IgD-negative memory B cell (primary cell): ENCODE results near the gene ELMOD3. TPM values are rescaled to one million over a fixed set of nuclear protein-coding genes. Genes with fewer than 3 reads are reported as not detected.
"Not testable (repeated sequence)": the region's sequence is repeated elsewhere in the genome, so short reads cannot be mapped to it uniquely, and the experiment has no call there.

Experiments
- H3K27ac Mint-ChIP-seq, 3 donors: one replicate each; pipeline ENCODE4 v1.8.0; 2020 to 2022; ENCODE audit warnings: mild to moderate bottlenecking in 3 of 3, mixed read lengths in 3 of 3, moderate library complexity in 1 of 3
- H3K27me3 Mint-ChIP-seq: one replicate; pipeline ENCODE4 v1.8.0; 2021; ENCODE audit warnings: mixed read lengths
- H3K36me3 Mint-ChIP-seq: one replicate; pipeline ENCODE4 v1.8.0; 2020; ENCODE audit warnings: mild to moderate bottlenecking, mixed read lengths
- H3K4me1 Mint-ChIP-seq, 3 donors: one replicate each; pipeline ENCODE4 v1.8.0; 2020 to 2022; ENCODE audit warnings: mixed read lengths in 3 of 3, mild to moderate bottlenecking in 1 of 3
- H3K4me3 Mint-ChIP-seq, 4 donors: one replicate each; pipeline ENCODE4 v1.8.0; 2020 to 2022; ENCODE audit warnings: mild to moderate bottlenecking in 4 of 4, mixed read lengths in 4 of 4, moderate library complexity in 3 of 4
- H3K9me3 Mint-ChIP-seq, 3 donors: one replicate each; pipeline ENCODE4 v1.8.0; 2020 to 2021; ENCODE audit warnings: mixed read lengths in 3 of 3, mild to moderate bottlenecking in 1 of 3
- polyA plus RNA-seq: library from polyadenylated mRNA; unstranded; fragments of 300-500 nt; fragmentation: Illumina TruSeq; gene quantifications from one replicate; pipeline ENCODE4 v1.2.3, GENCODE V29; 2021

The ELMOD3 gene
- polyA plus RNA-seq, 1 donor from 2014 or later, result 16.0 TPM

DNA sequence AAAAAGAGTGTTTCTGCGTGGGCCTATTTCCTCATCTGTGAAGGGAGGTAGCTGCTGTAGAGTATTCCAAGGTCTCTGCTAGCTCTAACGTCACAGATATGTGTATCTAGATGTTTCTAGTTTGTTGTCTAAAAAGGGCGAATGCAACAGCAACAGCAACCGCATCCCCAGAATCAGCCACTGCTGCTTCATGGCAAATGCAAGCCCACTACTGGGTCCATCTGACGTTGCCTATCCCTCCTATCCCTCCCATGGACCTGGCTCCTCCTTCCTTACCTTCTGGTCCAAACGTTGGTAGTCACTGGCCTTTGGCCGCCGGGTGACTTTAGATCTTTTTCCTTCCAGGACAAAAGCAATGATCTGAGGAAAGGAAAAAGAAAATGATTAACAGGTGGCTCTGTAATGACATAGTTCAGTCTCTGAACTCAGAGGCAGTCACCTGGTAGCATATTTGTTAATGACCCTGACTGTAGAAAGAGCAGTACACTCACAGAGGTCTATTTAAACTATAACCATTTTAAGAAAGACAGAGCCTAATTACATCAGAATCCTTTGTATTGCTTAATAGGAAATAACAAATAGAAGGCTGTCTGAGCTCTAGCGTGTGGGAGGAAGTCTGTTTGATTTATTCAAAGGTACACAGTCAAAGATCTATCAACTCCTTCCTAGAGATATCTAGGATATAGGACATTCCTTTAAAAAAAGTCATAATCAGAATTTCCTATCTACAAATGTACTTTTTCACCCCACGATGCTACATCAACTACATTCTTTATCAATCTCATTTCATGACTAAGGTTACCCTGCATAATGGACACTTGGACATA is 29.7 kb upstream of the ELMOD3 start:
- Mint-ChIP-seq H3K4me3 (peak overlapping the region; percentile 93 to 99 (median 98)), H3K27ac (peak overlapping the region; percentile 67 to 99 (median 95)), H3K4me1 (peaks cover 44 to 52% (median 47%) of the 10 kb centered on the region in 3 donors), H3K27me3 (no peaks in the 10 kb centered on the region), H3K36me3 (peaks cover 9% of the 10 kb centered on the region), H3K9me3 (no peaks in the 10 kb centered on the region)

GRCh38 chr2:85325466-85325811 is 29.1 kb upstream of the ELMOD3 start:
- Mint-ChIP-seq H3K27ac (peak overlapping the region; percentile 67 to 99 (median 95)), H3K4me3 (peak overlapping the region; percentile 93 to 99 (median 98)), H3K9me3 (no peaks in the 10 kb centered on the region), H3K36me3 (peaks cover 9% of the 10 kb centered on the region), H3K4me1 (peaks cover 41 to 51% (median 42%) of the 10 kb centered on the region in 3 donors), H3K27me3 (no peaks in the 10 kb centered on the region)

DNA sequence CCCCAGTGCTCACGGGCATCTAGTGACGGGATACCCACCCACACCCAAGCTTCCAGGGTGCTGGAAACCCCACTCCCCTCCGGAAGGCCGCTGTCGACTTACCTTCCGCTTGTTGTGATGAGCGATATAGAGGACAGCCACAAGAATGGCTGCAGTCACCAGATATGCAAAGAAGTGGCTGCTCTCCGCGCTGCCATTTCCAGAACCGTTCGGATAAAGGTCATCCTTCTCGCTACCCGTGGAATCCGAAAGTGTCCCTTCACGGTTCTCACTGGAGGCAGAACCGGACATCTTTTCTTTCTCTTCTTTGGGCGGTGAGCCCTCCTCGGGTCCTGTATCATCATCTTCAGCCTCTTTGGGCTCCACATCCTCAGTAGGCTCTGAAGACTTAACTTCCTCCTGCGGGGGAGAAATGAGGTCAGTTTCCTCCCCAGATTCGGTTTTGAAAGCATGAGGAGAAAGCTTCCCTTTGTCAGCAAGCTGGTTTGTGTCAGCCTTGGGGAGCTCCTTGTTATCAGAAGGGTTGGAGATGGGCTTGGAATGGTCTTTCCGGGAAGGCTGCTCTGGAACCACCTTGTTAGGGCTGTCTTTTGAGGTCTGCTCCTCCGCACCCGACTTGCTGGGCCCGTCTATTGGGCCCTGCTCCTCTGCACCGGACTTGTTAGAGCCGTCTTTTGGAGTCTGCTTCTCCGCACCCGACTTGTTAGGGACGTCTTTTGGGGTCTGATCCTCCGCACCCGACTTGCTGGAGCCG is 28.0 kb upstream of the ELMOD3 start:
- no peaks in the 10 kb centered on the region for H3K27me3 Mint-ChIP-seq
- no peaks in the 10 kb centered on the region for H3K9me3 Mint-ChIP-seq
- peaks cover 11% of the 10 kb centered on the region for H3K36me3 Mint-ChIP-seq
- H3K4me1 Mint-ChIP-seq, result peaks cover 38 to 48% (median 43%) of the 10 kb centered on the region in 3 donors
- peak overlapping the region; percentile 93 to 99 (median 98) for H3K4me3 Mint-ChIP-seq
- peak overlapping the region; percentile 95 to 100 (median 99) for H3K27ac Mint-ChIP-seq

DNA sequence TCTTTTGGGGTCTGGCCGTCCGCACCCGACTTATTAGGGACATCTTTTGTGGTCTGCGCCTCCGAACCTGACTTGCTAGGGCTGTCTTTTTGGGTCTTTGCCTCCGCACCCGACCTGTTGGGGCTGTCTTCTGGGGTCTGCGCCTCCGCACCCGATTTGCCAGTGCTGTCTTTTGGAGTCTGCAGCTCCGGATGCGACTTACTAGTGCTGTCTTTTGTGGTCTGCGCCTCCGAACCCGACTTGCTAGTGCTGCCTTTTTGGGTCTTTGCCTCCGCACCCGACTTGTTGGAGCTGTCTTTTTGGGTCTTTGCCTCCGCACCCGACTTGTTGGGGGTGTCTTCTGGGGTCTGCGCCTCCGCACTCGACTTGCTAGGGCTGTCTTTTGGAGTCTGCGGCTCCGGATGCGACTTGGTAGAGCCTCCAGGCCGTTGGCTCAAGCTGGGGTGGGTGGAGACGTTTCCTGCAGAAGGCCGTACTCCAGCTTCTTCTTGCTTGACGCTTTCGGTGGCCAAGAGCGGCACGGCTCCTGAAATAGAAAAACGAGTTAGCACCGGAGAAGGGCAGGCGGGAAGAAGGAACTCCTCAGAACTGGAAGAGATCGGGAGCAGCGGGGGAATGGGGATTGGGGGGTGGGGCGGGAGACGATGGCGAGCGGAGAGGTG is 27.3 kb upstream of the ELMOD3 start:
- peak overlapping the region; percentile 95 to 100 (median 99) for H3K27ac Mint-ChIP-seq
- H3K4me3 Mint-ChIP-seq, result peak overlapping the region; percentile 93 to 99 (median 98)
- peaks cover 11% of the 10 kb centered on the region for H3K36me3 Mint-ChIP-seq
- no peaks in the 10 kb centered on the region for H3K27me3 Mint-ChIP-seq
- H3K4me1 Mint-ChIP-seq, result peaks cover 36 to 42% (median 38%) of the 10 kb centered on the region in 3 donors
- no peaks in the 10 kb centered on the region for H3K9me3 Mint-ChIP-seq

DNA sequence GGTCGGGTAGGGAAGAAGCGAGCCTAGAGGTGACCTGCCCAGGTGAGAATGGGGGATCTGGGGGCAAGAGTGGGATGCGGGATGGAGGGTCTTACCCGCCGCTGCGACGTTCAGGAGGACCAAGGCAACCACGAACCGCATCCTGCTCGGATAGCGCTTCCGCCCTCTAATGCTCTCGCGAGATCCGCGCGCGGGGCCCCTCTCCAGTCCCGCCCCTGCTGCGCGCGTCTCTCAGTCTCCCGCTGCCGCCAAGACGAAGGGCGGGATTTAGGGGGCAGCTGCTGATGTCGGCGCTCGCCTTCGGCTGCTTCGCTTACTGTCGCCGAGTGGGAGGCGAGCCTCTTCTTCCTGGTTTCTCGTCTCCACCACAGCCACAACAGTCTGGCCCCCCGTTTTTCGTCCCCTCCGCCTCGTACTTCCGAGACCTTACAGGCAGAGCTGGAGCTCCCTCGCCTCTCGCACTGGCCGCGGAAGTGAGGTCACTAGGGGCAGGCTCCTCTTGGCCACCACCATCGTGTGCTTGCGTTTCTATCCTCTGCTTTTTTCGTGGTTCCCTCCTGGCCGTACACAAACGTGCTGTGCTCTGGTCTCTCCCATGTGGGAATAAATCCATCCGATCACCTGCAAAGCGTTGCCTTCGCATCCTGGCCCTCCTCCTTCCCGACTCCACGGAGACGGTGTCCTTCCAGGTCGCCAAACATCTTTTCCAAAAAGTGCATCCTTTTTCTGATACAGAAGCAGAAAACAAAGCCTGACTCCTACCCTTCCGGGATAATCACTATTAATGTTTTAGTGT is 26.5 kb upstream of the ELMOD3 start, which contains the start of gene TGOLN2:
Gene TGOLN2, minus strand, starts transcription at position 168 of the 796 bp plus-strand sequence. Its CDS starts 27 bp downstream, at position 141.
- Mint-ChIP-seq H3K9me3 (no peaks in the 10 kb centered on the region), H3K36me3 (peaks cover 11% of the 10 kb centered on the region), H3K27ac (peak within 1 kb of the TSS; percentile 95 to 100 (median 99)), H3K4me3 (peak within 1 kb of the TSS; percentile 93 to 99 (median 98)), H3K4me1 (peaks cover 29 to 36% (median 32%) of the 10 kb centered on the region in 3 donors), H3K27me3 (no peaks in the 10 kb centered on the region)

DNA sequence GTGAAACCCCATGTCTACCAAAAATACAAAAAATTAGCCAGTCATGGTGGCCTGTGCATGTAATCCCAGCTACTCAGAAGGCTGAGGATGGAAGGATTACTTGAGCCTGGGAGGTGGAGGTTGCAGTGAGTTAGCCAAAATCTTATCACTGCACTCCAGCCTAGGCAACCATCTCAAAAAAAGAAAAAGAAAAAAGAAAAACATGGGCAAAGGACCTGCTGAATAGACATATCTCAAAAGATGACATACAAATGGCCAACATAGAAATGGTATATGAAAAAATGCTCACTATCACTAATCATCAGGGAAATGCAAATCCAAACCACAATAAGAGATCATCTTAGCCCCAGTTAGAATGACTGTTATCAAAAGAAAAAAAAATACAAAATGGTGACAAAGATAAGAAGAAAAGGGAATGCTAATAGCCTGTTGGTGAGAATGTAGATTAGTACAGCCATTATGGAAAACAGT is 25.4 kb upstream of the ELMOD3 start:
- Mint-ChIP-seq H3K27ac (peak overlapping the region in 2 of 3 donors; percentile 95 to 99), H3K4me3 (peak overlapping the region; percentile 42 to 99 (median 68)), H3K36me3 (peaks cover 11% of the 10 kb centered on the region), H3K4me1 (peaks cover 22 to 32% (median 31%) of the 10 kb centered on the region in 3 donors), H3K9me3 (no peaks in the 10 kb centered on the region), H3K27me3 (no peaks in the 10 kb centered on the region)

DNA sequence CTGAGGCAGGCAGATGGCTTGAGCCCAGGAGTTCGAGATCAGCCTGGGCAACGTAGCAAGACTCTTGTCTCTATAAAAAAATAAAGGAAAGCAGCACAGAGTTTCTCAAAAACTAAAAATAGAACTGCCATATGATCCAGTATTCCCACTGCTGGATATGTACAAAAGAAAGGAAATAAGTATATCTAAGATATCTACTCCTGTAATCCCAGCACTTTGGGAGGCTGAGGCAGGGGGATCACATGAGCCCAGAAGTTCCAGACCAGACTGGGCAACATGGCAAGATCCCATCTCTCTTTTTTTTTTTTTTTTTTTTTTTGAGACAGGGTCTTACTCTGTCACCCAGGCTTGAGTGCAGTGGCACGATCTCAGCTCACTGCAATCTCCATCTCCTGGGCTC is 24.9 kb upstream of the ELMOD3 start:
- H3K9me3 Mint-ChIP-seq, H3K27me3 Mint-ChIP-seq: not testable (repeated sequence)
- H3K27ac Mint-ChIP-seq, result peak overlapping the region in 2 of 3 donors; percentile 95 to 99

DNA sequence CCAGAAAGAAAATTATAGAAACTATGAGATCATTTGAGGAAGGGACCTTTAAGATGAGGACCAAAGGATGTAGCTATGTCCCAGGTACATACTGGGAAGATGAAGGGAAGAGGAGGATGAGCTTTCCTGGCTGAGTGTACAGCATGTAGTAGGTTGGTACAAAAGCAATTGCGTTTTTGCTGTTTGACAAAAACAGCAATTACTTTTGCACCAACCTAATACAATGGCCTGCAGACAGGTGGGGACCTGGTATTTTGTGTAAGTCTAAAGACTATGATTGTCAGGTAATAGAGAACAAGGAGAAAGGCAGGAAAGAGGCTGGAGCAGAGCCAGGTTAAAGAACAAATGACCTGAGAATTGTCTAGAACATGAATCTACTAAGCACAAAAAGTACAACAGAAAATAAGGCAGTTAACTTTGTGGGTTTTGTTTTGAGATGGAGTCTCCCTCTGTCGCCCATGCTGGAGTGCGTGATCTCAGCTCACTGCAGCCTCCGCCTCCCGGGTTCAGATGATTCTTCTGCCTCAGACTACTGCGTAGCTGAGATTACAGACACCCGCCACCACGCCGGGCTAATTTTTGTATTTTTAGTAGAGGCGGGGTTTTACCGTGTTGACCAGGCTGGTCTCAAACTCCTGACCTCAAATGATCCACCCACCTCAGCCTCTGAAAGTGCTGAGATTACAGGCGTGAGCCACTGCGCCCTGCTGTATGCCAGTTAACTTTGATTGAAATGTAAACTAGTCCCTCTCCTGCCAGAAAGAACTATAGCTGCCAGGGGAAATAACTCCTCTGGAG is 23.5 kb upstream of the ELMOD3 start:
- H3K9me3 Mint-ChIP-seq, result no peaks in the 10 kb centered on the region
- peak overlapping the region in 1 of 3 donors; percentile 63 for H3K27ac Mint-ChIP-seq
- H3K4me3 Mint-ChIP-seq, result peak overlapping the region in 3 of 4 donors; percentile 29 to 65 (median 46)
- H3K36me3 Mint-ChIP-seq, result peaks cover 3% of the 10 kb centered on the region
- peaks cover 8 to 20% (median 14%) of the 10 kb centered on the region in 3 donors for H3K4me1 Mint-ChIP-seq
- H3K27me3 Mint-ChIP-seq, result no peaks in the 10 kb centered on the region

More for the DNA sequence above, 24.9 kb upstream of the ELMOD3 start:
- Mint-ChIP-seq H3K4me1 (peaks cover 18 to 31% (median 27%) of the 10 kb centered on the region in 3 donors), H3K4me3 (peak overlapping the region; percentile 21 to 93 (median 43)), H3K36me3 (peaks cover 11% of the 10 kb centered on the region)

GRCh38 chr2:85333877-85334276 is 20.7 kb upstream of the ELMOD3 start:
- not testable (repeated sequence) for H3K27me3 Mint-ChIP-seq, H3K4me3 Mint-ChIP-seq, H3K9me3 Mint-ChIP-seq, H3K27ac Mint-ChIP-seq, H3K36me3 Mint-ChIP-seq
- H3K4me1 Mint-ChIP-seq, result peaks cover 6 to 11% (median 10%) of the 10 kb centered on the region in 3 donors

DNA sequence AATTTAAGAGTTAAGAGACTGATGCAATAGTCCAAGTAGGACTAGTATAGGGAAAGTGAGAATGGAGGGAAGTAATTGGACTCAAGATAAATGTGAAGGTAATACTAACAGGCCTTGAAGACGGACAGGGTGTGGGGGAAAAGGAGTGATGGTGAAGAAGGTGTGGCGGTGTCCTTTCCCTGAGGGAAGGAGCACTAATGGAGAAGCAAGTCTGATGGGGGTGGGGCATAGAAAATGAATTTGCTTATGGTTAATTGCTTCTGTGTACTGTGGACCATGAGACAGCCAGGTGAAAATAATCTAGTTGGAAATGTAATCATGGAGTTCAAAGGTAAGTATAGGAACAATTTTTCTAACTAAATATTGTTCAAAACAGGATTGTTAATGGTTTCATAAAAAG is 19.6 kb upstream of the ELMOD3 start:
- Mint-ChIP-seq H3K4me1 (peaks cover 4 to 7% (median 5%) of the 10 kb centered on the region in 3 donors), H3K27ac (no peak overlapping the region), H3K4me3 (no peak overlapping the region), H3K27me3 (no peaks in the 10 kb centered on the region), H3K36me3 (peaks cover 2% of the 10 kb centered on the region), H3K9me3 (no peaks in the 10 kb centered on the region)

DNA sequence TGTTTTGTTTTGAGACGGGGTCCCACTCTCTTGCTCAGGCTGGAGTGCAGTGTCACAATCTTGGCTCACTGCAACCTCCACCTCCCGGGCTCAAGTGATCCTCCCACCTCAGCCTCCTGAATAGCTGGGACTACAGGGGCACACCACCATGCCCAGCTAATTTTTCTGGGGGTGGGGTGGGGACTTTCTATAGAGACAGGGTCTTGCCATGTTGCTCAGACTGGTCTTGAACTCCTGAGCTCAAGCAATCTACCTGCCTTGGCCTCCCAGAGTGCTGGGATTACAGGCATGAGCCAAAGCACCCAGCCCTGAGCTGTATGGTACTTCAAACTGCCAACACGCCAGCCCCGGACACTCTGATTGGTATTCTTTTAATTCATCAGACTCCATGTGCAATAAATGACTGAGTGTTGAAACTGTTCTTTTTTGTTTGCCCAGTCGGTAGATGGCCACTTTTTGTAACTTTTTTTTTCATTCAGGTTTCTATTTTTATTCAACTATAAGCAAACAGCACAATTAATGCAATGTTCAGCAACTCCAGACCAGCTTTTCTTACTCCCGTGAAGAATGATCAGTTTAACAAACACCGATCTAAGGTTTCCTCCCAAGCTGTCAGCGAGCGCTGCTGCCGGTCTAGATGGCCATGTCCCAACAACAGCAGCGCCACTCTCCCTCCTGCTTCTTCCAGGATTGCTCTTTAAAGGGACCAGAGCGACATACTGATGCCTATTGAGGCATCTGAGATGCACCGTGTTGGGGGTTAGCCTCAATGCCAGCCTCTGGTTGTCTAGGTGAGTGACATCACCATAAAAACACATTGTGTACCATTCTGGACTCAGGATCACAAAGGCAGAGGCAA is 14.3 kb upstream of the ELMOD3 start:
- Mint-ChIP-seq H3K27me3 (peaks cover 2% of the 10 kb centered on the region), H3K4me3 (no peak overlapping the region), H3K27ac (no peak overlapping the region), H3K9me3 (no peaks in the 10 kb centered on the region), H3K4me1 (no peaks in the 10 kb centered on the region), H3K36me3 (peaks cover 2% of the 10 kb centered on the region)

DNA sequence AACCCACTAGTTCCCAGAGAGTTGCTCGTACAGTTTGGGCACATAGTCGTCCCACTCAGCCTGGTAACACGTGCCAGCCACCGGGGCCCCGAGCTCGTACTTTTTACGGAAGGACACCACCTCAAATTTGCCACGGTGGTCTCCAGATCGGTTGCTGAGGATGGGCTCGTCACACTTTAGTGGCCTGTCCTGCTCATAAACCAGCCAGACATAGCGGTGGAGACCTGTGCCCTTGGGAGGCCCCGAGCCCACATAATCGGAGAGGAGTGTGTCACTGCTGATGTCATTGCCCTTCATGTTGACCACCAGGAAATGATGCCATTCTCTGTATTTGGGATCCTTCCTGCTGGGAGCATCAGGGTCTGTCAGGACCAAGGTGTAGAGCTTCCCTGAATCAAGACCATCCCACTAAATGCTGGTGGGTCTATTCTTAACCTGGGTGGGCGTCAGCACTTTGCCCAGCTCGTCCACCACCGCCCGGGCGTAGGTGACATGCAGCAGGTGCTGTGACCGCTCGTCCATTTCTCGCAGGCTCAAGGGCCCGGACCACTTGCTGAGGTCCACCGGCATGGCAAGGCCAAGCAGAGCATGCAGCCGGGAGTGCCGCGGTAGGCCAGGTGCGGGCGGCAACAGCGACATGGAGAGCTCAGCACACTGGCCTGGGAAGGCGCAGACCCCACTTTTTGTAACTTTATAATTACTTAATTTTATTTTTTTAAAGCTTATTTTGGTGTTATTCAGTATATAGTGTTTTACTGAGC is 13.1 kb upstream of the ELMOD3 start:
- peaks cover 2% of the 10 kb centered on the region for H3K36me3 Mint-ChIP-seq
- no peaks in the 10 kb centered on the region for H3K9me3 Mint-ChIP-seq
- H3K4me1 Mint-ChIP-seq, result no peaks in the 10 kb centered on the region
- H3K4me3 Mint-ChIP-seq, result no peak overlapping the region
- H3K27ac Mint-ChIP-seq, result no peak overlapping the region
- peaks cover 2% of the 10 kb centered on the region for H3K27me3 Mint-ChIP-seq
